Cerebellar cortex (tissue), 1 donor: ENCODE measurements around the gene SHMT2.

ENCODE experiments used
- DNase-seq: peaks from one replicate; pipeline ENCODE4 v3.0.0-alpha.2; 2015; ENCODE audit warnings: low spot score

The SHMT2 gene

GRCh38 chr12:57227315-57228115 lies 2.0 kb upstream of the SHMT2 start:
- DNase-seq: no peak

- peak; percentile 54 for DNase-seq
These were observed 371 bp upstream of the SHMT2 start for GRCh38 chr12:57229046-57229633.

GRCh38 chr12:57230381-57231155 lies 1.1 kb downstream of the SHMT2 start:
- no peak for DNase-seq

- no peak for DNase-seq
These were observed 1.9 kb downstream of the SHMT2 start for GRCh38 chr12:57231276-57232021.

GRCh38 chr12:57232156-57232756 lies 2.7 kb downstream of the SHMT2 start:
- no peak for DNase-seq

GRCh38 chr12:57233357-57234232 lies 4.1 kb downstream of the SHMT2 start:
- no peak for DNase-seq

- DNase-seq: no peak
These were observed 4.7 kb downstream of the SHMT2 start for GRCh38 chr12:57234233-57234570.

GRCh38 chr12:57234571-57235016 lies 5.1 kb downstream of the SHMT2 start:
- no peak for DNase-seq

GRCh38 chr12:57235017-57235727 lies 5.7 kb downstream of the SHMT2 start:
- no peak for DNase-seq

GRCh38 chr12:57235728-57236131 lies 6.2 kb downstream of the SHMT2 start:
- no peak for DNase-seq

- no peak for DNase-seq
These were observed 6.9 kb downstream of the SHMT2 start for GRCh38 chr12:57236201-57236924.

- no peak for DNase-seq
These were observed 7.5 kb downstream of the SHMT2 start for GRCh38 chr12:57236925-57237595.

- no peak for DNase-seq
These were observed 8.1 kb downstream of the SHMT2 start for GRCh38 chr12:57237596-57237931.

- DNase-seq: no peak
These were observed 8.7 kb downstream of the SHMT2 start for GRCh38 chr12:57237932-57238853.

GRCh38 chr12:57238854-57239554 lies 9.5 kb downstream of the SHMT2 start:
- peak; percentile 89 for DNase-seq

GRCh38 chr12:57239587-57240065 lies 10.1 kb downstream of the SHMT2 start:
- peak; percentile 65 for DNase-seq
